Esophagus squamous epithelium (tissue), 4 donors: ENCODE data around the gene FAM168A.

Experiments
- CTCF ChIP-seq, 6 experiments: fragments of 450-650 bp in 4 of 6; fragments of 200-600 bp in 2 of 6; sonication (generic) in 2 of 6; IDR thresholded peaks; one replicate each; pipeline ENCODE4 v1.5.1; 2016 to 2019; ENCODE audit warnings: antibody characterized with exemption in 6 of 6, mild to moderate bottlenecking in 4 of 6, moderate library complexity in 4 of 6
- POLR2A ChIP-seq, 4 donors: fragments of 450-650 bp; IDR thresholded peaks; one replicate each; pipeline ENCODE4 v1.6.1; 2017; ENCODE audit warnings: antibody characterized with exemption in 4 of 4, mild to moderate bottlenecking in 4 of 4, moderate library complexity in 3 of 4

- TF ChIP-seq CTCF (IDR thresholded peaks at IDR 0.05), result no peak
- TF ChIP-seq POLR2A (IDR thresholded peaks at IDR 0.05), result no peak
Observed at GRCh38 chr11:73590991-73591390, 6.9 kb downstream of the FAM168A start.
